HepG2 (cell line): ENCODE measurements around the gene PRUNE1.

ENCODE experiments used
- CTCF ChIP-seq: sonication (generic); formaldehyde crosslinking; IDR thresholded peaks from 2 replicates; pipeline ENCODE4 v1.5.0; 2020; ENCODE audit warnings: mild to moderate bottlenecking, missing genetic modification reagents, moderate library complexity
- MZF1 ChIP-seq: sonication (generic); formaldehyde crosslinking; IDR thresholded peaks from 2 replicates; pipeline ENCODE4 v1.8.1; 2023; ENCODE audit warnings: mild to moderate bottlenecking, missing genetic modification reagents, borderline replicate concordance
- NFYB ChIP-seq: sonication (generic); formaldehyde crosslinking; IDR thresholded peaks from 2 replicates; pipeline ENCODE4 v1.4.0; 2020; ENCODE audit warnings: missing genetic modification reagents
- SMC3 ChIP-seq: IDR thresholded peaks from 2 replicates; pipeline ENCODE4 v1.6.1; 2011; ENCODE audit warnings: low read length, improper control_type of control experiment
- SRSF1 ChIP-seq: fragments of 200-400 bp; formaldehyde crosslinking; optimal IDR thresholded peaks from 2 replicates; pipeline ENCODE3; 2017; ENCODE audit warnings: mild to moderate bottlenecking, low read depth, low read length, moderate library complexity
- STAT6 ChIP-seq: sonication (generic); formaldehyde crosslinking; IDR thresholded peaks from 2 replicates; pipeline ENCODE4 v1.4.0; 2020; ENCODE audit warnings: missing genetic modification reagents, mild to moderate bottlenecking, borderline replicate concordance
- ZBTB7B ChIP-seq: sonication (generic); formaldehyde crosslinking; IDR thresholded peaks from 2 replicates; pipeline ENCODE4 v1.4.0; 2020; ENCODE audit warnings: missing genetic modification reagents
- ZNF652 ChIP-seq: IDR thresholded peaks from 2 replicates; pipeline ENCODE4 v1.6.1; 2016; ENCODE audit warnings: low read depth, borderline replicate concordance

DNA sequence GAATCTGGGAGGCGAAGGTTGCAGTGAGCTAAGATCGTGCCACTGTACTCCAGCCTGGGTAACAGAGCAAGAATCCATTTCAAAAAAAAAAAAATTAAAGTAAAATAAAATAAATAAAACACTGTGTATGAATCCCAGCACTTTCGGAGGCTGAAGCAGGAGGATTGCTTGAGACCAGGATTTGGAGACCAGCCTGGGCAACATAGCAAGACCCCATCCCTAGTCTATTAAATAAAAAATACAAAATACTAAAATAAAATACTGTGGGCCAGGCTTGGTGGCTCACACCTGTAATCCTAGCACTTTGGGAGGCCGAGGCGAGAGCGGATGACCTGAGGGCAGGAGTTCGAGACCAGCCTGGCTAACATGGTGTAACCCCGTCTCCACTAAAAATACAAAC, 23.9 kb downstream of the PRUNE1 start:
- TF ChIP-seq SRSF1, result no peak
- no peak for TF ChIP-seq STAT6
- TF ChIP-seq MZF1 (CRISPR knock-in tag), result no peak
- no peak for TF ChIP-seq SMC3
- no peak for TF ChIP-seq ZBTB7B (CRISPR knock-in tag)
- no peak for TF ChIP-seq CTCF (CRISPR knock-in tag)
- TF ChIP-seq ZNF652 (CRISPR knock-in tag), result no peak
- TF ChIP-seq NFYB (CRISPR knock-in tag), result no peak
